Epidermal melanocyte (primary cell): ENCODE data around the gene CYP27B1.

Experiments
- DNase-seq: peaks from one replicate; pipeline ENCODE4 v3.0.0; 2011; ENCODE audit warnings: low spot score; ENCODE audit not compliant: insufficient read length

The CYP27B1 gene

DNA sequence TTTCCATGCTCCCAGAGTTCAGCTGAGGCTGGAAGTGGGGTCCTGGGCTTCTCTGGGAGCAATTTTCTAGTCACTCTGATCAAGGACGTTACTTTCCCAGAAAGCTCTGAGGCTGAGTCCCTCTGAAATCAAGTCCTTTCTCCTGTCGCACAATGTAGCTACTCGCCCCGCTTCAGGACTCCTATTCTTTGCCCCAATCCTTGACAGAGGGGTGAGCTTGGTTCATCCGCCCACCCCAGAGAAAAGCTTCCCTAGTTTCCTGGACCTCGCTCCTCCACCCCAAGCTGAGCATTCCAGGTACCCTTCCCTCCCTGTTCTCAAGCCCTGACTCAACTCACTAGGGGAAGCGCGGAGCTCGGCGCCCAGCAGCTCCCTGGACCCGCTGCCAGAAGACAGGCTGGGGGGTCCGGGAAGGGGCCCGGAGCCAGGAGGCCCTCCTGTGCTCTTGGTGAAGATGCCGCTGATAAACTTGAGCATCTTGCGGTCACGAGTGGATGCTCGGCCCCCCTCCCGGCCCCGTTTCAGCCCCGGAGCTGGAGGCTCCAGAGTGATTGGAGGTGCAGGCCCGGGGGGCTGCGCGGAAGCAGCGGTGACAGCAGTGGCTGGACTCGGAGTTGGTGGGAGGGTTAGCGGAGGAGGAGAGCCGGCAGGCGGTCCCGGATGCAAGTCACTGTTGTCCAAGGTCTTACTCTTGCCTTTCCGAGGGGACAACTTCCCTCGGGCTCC lies 30.0 kb downstream of the CYP27B1 start:
- no peak for DNase-seq

DNA sequence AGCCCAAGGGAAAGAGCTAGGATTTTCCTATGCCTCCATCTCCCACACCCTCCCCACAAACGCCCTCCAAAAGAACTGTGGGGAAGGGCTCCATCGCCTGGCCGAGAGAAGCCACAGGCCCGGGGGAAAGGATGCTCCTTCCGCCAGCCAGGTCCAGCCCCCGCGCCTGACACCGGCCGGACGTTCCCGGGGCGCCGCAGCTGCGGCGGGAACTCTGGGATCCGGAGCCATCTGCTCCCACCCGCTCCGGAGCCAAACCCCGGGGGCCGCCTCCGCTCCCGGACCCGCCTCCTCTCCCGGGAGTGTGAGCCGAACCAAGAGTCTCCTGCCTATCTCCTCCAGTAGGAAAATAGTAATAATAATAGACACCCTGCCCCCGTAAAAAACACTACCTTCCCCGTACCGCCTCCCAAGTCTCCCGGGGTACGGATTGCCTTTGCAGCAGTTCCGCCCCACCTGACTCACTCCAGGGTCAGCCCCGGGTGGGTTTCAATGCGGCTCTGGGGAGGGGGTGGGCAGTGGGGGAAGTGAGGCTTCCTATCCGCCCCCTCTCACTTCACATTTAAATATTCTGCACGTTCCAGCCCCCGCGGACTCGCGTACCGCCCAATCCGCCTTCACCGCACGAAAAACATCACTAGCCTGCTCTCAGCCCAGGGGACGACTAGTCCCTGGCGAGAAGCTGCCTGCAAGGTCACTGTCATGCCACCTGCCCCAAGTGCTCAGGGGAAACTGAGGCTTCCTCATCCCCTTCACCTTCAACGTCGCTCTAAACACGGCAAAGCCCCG lies 30.7 kb downstream of the CYP27B1 start:
- DNase-seq, result no peak

DNA sequence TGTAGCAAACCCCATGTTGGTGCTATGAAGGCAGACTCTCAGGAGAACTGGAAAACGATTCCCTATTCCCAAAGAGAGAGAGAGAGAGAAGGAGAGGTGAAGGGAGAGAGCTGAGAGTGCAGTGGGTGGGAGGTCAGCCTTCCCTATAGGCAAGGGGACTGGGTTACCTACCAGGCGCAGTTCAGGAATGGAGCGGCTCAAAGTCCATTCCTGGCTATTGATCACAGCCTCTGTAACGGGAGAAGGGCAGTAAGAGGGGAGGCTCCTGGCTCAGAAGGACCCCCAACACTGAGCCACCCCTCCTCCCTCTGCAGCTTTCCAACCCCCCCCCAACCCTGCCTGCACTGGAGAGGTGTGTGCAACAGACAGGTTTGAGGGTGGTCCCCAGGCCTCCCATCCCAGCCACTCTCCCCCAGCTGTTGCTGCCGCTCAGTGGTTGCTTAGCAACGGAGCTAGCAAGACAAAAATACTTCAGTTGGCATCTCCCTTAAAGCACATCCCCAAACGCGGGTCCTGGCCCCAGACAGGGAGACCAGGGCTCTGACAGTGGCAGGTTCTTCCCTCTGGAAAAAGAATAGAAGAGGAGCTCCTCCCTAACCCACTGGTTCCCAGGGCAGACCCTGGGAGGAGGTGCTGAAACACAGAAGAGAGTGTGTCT lies 31.6 kb downstream of the CYP27B1 start:
- DNase-seq, result no peak

DNA sequence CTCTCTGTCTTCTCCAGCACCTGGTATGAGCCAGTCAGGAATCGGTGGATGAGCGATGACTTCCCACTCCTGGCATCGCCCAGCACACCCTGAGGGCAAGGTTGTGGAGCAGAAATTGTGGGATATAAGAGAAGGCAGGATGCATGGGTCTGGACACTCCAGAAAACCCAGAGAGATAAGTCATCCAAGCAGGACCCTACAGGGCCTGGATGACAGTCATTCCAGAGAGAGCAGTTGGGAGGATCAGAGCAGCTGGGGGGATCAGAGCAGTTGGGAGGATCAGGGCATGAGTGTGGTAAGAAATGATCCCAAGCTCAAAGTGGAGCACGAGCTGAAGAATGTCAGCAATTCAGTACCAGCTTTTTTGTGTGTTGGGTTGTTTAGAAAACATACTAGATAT lies 32.3 kb downstream of the CYP27B1 start:
- no peak for DNase-seq

DNA sequence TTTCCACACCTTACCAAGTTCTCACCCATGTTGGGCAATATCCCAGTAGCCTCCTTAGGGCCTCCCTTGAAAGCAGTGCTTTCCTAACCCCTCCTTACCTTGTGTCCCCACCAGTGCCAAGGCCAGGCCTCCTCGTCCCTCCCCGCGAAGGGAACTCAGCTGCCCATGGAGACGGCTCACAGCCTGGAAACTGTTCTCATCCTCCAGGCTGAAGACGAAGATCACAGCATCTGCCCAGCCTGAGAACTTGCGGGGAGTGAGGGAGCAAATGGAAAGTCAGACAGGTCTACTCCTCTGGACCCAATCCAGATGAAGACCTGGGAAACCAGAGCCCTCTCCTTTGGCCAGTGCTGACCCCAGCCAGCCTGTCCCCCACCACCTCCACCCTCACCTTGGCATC lies 33.0 kb downstream of the CYP27B1 start:
- DNase-seq, result no peak

DNA sequence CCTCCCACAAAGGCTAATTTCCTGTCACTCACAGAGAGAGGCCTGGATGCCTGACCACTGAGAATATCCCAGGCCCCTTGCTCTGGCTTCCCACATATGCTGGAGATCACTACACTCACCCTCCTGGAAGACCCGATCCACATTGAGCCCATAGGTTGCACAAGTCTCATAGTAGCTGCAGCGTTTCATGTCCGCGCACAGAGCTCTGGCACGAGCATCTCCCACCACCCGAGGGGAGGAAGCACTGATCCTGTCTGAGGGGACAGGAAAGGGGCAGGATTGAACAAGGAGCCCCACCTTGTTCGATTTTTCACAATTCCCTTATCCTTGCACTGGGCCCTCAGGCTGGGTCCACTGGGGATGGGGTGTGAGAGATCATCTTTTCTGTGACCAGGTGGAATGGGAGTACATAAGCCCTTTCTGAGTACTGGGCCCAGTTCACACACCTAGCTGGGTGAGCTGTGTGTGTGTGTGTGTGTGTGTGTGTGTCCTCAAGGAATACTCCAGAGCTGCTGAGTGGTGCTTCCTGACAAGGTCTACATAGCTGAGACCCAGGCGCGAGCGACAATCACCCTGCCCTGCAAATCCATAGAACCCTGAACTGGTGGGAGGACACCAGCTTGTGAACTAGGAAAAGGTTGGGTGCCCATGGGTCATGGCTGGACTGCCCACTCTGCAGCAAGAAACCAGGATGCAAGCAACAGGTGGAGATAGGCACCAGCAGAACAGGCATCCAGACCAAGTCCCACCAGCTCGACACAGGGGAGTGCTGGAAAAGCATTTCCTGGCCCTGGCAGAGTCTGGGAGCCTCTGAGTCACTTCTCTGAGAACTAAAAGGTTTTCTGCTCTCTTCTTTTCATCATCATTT lies 33.9 kb downstream of the CYP27B1 start:
- no peak for DNase-seq

DNA sequence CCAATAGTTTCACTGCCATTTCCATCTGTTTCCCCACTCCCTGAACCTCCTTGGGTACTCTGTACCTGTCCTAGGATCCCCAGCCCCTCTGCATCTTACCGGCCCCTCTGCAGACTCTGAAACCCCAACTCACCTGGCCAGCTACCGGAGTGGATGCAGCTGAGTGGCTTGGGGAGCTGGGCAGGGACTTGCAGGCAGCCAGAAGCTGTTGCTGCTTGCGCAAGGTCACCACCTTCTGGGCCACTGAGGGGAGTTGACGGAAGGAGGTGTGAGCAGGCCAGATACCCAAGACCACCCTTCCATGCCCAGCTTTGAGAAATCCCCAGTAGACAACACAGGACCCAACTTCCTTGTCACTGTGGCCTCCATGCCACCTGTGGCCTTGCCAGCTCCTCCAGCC lies 34.6 kb downstream of the CYP27B1 start:
- no peak for DNase-seq

DNA sequence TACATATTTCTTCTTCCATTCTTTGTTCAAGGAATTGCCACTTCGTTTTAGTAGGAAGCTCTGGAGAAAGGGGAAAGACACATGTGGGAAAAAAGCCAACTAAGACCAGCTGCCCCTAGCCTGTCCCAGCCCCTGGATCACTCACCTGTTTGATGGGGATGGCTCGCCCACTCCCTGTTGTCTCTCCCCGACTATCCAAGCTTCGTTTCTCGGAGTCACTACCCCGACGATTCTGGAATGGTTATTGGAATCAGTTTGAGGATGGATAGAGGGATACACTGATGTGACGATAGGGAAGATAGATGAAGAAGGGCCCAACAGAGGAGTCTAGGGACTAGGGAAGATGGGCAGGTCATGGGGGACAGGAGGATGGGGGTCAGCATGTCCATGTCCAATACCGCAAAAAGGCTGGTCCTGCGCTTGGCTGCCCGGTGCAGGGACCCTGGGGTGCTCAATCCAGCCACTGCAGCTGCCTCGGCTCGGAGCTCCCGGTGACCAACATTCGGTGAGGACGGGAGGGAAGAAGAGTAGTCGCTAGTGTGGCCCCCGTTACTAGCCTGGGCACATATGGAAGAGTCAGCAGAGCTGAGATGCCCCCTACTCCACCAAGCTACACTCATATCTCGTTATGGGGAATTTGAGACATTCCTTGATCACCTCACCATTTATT lies 35.3 kb downstream of the CYP27B1 start:
- no peak for DNase-seq

DNA sequence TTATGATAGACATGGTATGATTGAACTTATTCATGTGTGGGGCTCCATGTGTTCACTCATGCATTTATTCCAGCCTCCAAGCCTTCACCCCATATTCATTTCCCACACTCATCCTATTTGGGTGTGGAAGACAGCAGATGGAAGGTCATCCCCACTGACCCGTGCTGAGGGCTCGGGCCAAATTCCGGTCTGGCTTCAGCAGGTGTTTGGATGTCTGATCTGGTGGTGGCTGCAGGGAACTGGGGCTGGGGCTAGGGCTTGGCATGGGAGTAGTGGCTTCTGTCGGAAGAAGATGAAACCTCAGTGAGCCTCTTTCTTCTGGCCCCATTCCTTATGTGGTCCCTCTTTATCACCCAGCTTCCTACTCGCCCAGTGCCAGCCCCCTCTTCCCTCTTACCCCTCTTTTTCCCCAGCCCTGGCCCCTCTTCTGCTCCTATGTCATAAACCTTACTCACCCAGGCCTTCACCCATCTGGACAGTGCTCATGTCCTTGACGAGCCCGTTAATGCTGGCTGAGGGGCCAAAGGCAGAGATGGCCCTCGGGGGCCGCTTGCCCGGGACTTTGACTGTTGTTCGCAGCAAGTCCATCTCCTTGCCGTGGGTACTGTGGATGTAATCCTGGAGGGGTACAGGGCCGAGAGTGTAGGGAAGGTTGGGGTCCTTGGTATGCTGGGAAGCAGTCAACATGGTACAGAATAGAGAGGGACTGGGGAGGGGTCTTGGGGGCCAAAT lies 36.4 kb downstream of the CYP27B1 start:
- no peak for DNase-seq

DNA sequence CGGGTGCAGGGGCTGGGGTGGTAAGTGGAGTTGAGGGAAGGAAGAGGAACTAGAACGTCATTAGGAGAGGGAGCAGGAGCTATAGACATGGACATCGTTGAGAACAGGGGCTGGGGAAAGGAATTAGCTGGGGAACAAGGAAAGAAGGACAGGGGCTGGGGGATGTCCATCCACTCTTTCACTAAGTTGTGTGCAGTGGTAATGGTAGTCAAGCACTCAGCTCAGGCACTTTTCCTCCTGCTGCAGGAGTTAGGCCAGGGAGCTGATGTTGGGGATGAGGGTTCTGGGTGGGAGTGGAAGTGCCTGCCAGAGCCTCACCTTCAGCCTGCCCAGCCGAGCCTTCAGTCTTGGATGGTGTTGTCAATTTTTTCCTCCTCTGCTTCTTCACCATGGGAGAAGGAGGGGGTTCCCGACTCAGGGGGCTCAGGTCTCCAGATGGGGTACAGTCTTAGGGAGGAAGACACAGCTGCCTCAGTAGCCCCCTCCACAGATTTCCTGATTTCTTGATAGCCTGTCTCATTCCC lies 37.5 kb downstream of the CYP27B1 start:
- DNase-seq, result no peak

DNA sequence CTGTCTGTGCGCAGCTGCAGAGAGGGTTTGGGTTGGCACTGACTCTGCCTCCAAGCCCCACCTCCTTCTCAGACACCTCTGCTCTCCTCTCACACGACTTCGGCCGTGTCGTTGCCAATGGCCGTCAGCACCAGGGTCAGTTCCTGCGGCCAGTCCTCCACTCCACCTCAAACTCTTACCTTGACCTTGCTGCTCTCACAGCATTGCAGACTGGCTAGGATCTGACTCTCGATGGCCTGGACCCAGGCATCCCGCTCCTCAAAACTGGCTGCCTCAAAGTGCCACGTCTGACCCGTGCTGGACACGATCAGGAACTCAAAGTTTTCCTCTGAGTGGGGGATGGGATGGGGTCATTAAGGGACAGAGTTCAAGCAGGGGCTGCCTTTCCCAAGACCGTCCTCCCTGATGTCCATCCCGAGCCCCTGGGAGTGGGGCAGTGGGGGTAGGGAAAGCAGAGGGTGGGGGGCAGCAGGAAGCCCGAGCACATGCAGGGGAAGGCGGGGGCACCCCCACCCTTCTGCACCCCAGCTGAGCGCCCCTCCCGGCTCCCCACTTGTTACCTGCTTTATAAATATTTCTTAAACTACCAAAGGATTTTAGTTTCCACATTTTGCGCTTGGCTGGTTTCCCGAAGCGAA lies 39.0 kb downstream of the CYP27B1 start:
- no peak for DNase-seq

DNA sequence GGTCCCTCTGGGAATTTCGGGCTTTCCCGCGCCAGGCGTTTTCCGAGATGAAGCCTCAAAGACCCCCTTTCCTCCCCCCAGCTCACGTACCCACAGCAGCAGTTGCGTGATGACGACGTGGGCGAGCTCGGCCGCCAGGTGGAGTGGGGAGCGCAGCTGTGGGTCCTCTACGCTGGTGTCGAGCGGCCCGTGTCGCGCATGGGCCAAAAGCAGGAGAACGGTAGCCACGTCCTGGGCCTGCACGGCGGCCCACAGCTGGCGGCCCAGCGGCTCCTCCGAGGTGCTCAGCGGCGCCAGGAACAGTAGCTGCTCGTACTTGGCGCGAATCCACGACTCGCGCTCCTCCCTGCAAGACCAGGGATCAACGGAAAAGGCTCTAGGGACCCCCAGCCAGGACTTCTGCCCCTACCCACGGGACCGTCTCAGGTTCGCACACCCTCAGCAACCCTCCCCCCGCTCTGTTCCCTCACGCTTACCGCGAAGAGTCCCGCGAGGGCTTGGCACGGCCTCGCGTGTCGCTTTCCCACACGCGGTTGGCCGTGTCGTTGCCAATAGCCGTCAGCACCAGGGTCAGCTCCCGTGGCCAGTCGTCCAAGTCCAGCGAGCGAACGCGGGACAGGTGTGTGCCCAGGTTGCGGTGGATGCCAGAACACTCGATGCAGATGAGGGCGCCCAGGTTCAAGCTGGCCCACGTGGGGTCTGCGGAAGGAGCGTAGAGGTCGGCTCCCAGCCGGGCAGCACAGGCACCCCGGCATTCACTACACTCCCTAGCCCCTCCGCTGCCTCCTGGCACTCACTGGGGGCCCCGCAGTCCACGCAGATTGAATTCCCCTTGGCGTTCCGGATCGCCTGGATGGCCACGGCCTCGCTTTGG lies 39.8 kb downstream of the CYP27B1 start:
- DNase-seq, result no peak

DNA sequence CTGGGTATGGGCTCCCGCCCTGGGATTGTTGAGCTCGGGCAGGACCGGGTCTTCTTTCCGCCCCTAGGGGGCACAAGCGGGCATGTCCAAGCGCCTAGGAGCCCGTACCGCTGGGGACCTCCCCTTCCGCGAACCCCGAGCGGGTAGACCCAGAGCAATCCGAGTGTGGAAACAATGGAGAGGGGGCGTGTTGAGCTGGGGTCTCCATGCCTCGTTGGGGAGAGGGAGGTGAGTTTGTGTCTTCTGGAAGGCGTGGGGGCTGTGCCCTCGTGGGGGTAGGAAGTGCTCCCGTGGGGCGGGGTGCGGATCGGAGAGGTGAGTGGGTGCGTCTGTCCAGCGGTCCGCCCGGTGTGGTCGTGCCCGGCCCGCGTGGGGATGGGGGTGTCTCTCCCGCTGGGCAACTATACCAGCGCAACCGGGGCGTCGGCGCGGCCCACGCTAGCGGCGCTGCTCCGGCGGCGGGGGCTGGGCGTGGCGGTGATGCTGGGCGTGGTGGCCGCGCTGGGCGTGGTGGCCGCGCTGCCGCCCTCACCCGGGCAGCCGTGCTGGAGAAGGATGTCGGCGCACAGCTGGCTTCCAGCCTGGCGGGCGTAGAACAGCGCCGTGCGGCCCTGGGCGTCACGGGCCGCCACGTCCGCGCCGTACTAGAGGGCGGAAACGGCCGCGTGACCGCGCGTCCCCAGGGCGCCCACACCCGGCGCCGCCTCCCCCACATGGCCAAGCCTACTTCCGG lies 40.6 kb downstream of the CYP27B1 start:
- DNase-seq, result peak; percentile 78

DNA sequence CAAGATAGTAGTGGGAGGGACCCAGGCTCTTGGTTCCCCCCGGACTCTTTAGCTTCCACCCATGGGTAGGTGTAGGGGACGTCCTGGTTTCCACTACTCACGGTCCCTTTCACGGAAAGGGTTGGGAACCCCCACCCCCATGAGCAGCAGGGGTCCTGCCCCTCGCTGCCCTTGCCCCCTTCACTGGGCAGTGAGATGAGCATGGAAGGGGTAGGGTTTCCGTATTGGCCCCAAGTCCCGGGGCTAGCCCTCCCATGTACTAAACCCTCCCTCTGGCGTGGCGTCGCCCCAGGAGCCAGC lies 41.1 kb downstream of the CYP27B1 start:
- no peak for DNase-seq

DNA sequence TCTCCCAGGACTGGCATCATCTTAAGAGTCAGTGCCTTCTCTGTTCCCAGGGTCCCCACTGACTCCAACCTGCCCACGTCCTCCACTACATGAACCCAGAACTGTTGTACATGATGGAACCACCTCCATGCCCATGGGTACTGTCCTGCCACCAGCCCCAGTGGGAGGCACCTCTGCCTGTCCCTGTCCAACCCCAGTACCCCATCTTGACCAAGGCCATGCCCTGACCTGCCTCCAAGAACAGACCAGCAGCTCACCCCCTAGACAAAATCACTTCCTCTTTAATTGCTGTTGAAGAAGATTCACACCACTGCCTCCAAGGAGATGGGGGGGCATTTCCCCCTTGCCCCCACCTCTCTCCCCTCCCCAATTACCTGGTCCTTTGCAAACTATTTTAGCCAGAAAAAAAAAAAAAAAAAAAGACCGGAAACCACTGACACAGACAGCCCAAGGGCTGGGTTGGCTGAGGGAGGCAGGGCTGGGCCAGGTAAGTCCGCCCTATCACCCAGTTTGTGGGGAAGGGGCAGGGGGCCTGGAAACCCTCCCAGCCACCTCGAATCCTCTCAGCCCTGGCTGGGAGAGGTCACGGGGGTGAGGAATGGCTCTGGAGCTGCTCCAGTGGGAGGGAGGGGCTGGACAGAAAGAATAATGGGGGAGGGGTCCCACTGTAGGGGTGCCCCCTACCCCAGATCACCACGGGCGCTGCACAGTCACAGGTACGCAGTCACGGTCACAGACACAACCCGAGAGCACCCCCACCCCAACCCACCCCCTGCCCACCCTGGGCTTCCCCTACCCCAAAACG lies 41.7 kb downstream of the CYP27B1 start:
- no peak for DNase-seq

DNA sequence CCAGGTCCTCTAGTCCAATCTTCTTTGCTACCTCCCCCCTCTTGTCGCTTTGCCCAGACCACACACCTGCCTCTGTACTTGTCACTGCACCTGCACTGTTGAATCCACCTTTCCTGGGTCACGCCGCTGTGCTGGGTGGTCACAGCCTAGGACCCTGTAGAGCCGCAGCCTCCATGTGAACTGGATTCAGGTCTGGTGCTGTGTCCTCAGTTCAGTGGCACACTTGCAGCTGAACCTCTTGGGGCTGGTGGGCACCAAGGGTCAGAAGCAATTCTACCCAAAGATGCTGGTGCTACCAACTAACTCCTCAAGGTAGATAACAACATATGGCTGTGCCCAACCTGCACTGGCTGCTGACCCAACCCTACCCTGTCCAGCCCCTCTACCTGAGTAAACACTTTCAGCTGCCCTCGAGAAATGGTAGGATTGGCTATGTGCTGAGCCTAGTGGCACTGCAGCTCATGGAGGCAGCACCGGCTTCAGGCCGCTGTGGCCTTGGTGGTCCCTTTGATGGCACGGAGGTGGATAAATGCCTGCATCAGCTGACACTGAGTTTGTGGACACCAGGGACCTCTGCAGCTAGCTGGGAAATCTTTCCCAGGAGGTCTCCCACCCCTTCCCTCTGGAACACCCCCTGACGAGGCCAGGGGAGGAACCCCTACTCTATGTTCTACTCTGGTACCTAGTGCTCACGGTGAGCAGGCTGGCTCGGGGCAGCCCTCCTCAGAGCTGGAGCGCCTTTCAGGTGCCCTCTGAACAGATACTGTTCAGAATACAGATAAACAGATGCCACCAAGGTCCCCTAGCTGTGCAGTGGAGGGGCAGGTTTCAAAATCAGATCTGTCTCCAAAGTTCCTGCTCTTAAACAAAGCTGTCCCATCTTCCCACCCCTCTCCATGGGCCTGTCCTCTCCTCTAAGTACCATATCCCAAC lies 42.6 kb downstream of the CYP27B1 start:
- no peak for DNase-seq
